ENCODE data around the gene DZIP1L.

- TF ChIP-seq CTCF (conservative IDR thresholded peaks at IDR 0.05; ENCODE audit: low read depth in 2 of 2) (no peak), POLR2AphosphoS5 (IDR thresholded peaks at IDR 0.05; ENCODE audit: low read depth) (no peak), EZH2 (IDR thresholded peaks at IDR 0.05; ENCODE audit: low read depth, unreplicated experiment) (no peak), REST (IDR thresholded peaks at IDR 0.05; ENCODE audit: unreplicated experiment) (no peak), STAT1 (IDR thresholded peaks at IDR 0.05; ENCODE audit: unreplicated experiment) (no peak), EZH2phosphoT487 (IDR thresholded peaks at IDR 0.05; ENCODE audit: unreplicated experiment) (no peak), CREB1 (CRISPR knock-in tag; IDR thresholded peaks at IDR 0.05; ENCODE audit: low read depth) (no peak), ETS1 (IDR thresholded peaks at IDR 0.05) (no peak), ZNF114 (CRISPR knock-in tag; IDR thresholded peaks at IDR 0.05) (no peak)
These were observed 69.3 kb downstream of the DZIP1L start for GRCh38 chr3:138046085-138046484.

All from GM23338 (cell line).